GM12878 (cell line): ENCODE results near the gene UHRF1. TPM values are rescaled to one million over a fixed set of nuclear protein-coding genes. Genes with fewer than 3 reads are reported as not detected.

Experiments used
- ATAC-seq: fragments of 200-7000 bp; cut with Tn5 transposase; 3 replicates; pipeline ENCODE4 v1.9.1; 2020; ENCODE audit warnings: mild to moderate bottlenecking, moderate library complexity
- BruUV-seq: library from RNA; stranded (reverse); fragments of 400-500 nt; replicated peaks from 2 replicates; lab custom pipeline; 2021; lab: Mats Ljungman, UMichigan
- CTCF ChIA-PET: fragments of 300-600 bp; sonication (Branson Sonifier 250); formaldehyde crosslinking; extraction: SDS; loops from one replicate; lab custom pipeline; 2021; ENCODE audit warnings: inconsistent platforms; lab: Yijun Ruan, JAX
- POLR2A ChIA-PET: fragments of 350-600 bp; formaldehyde crosslinking; extraction: SDS; loops from one replicate; lab custom pipeline; 2021; ENCODE audit warnings: inconsistent platforms; lab: Charles Lee
- RAD21 ChIA-PET: fragments of 300-600 bp; sonication (Branson Sonifier 250); formaldehyde crosslinking; loops from one replicate; lab custom pipeline; 2023; ENCODE audit warnings: antibody characterized with exemption; ENCODE audit not compliant: unreplicated experiment; lab: Charles Lee
- SMC1A ChIA-PET: fragments of 300-600 bp; sonication (Branson Sonifier 250); formaldehyde crosslinking; loops from one replicate; lab custom pipeline; 2023; ENCODE audit not compliant: unreplicated experiment, uncharacterized antibody; lab: Charles Lee
- DNase-seq: peaks from one replicate; pipeline ENCODE4 v3.0.0-alpha.2; 2011; ENCODE audit warnings: low read depth, low spot score
- FAIRE-seq: peaks from 3 replicates; lab custom pipeline; 2011; peaks lifted over from hg19 to GRCh38; lab: Jason Lieb, UNC
- H2AFZ ChIP-seq: 2 replicates; pipeline ENCODE4 v1.6.0; 2011; ENCODE audit warnings: low read depth, low read length, control low read depth; ENCODE audit not compliant: control insufficient read depth
- H3K27ac ChIP-seq: 2 replicates; pipeline ENCODE4 v1.5.1; 2011; ENCODE audit warnings: control low read depth; ENCODE audit not compliant: control insufficient read depth, insufficient read depth
- H3K27me3 ChIP-seq, 2 experiments: replicated peaks in 1 of 2; 2 replicates each; pipeline versions ENCODE4 v1.6.0 to v1.6.1; 2011; ENCODE audit warnings: low read length in 1 of 2; ENCODE audit not compliant: control insufficient read depth in 2 of 2, insufficient read depth in 2 of 2
- H3K36me3 ChIP-seq, 2 experiments: 2 replicates each; pipeline ENCODE4 v1.5.1; 2011; ENCODE audit warnings: low read length in 1 of 2; ENCODE audit not compliant: control insufficient read depth in 2 of 2, insufficient read depth in 2 of 2
- H3K4me1 ChIP-seq: 2 replicates; pipeline ENCODE4 v1.6.1; 2011; ENCODE audit warnings: mild to moderate bottlenecking, low read length, moderate library complexity, mixed read lengths; ENCODE audit not compliant: control insufficient read depth, insufficient read depth
- H3K4me2 ChIP-seq: 2 replicates; pipeline ENCODE4 v1.6.0; 2011; ENCODE audit warnings: control low read depth; ENCODE audit not compliant: control insufficient read depth, insufficient read depth
- H3K4me3 ChIP-seq: fragments of 200-600 bp; sonication (generic); 2 replicates; pipeline ENCODE4 v1.5.1; 2016
- H3K79me2 ChIP-seq: 2 replicates; pipeline ENCODE4 v1.6.0; 2011; ENCODE audit warnings: low read length; ENCODE audit not compliant: control insufficient read depth, insufficient read depth
- H3K9ac ChIP-seq: 2 replicates; pipeline ENCODE4 v1.8.0; 2011; ENCODE audit warnings: low read length, control low read depth, mixed read lengths; ENCODE audit not compliant: control insufficient read depth, insufficient read depth
- H3K9me3 ChIP-seq: replicated peaks from 3 replicates; pipeline ENCODE4 v1.5.1; 2011; ENCODE audit warnings: mild to moderate bottlenecking, low read length; ENCODE audit not compliant: control insufficient read depth, insufficient read depth
- H4K20me1 ChIP-seq: 2 replicates; pipeline ENCODE4 v1.6.0; 2011; ENCODE audit not compliant: control insufficient read depth, insufficient read depth
- BMI1 ChIP-seq: fragments of 450-650 bp; IDR thresholded peaks from 2 replicates; pipeline ENCODE4 v1.6.1; 2016; ENCODE audit warnings: mild to moderate bottlenecking, moderate library complexity, borderline replicate concordance
- CREM ChIP-seq: IDR thresholded peaks from 2 replicates; pipeline ENCODE4 v1.6.1; 2014; ENCODE audit warnings: antibody characterized with exemption, low read depth
- EP300 ChIP-seq, 2 experiments: fragments of 150-350 bp in 1 of 2; IDR thresholded peaks; 2 replicates each; pipeline ENCODE4 v1.6.1; 2011 to 2012; ENCODE audit warnings: low read depth in 2 of 2, low read length in 2 of 2, borderline replicate concordance in 1 of 2, improper control_type of control experiment in 1 of 2, inconsistent platforms in 1 of 2; ENCODE audit not compliant: control insufficient read depth in 1 of 2
- MEF2B ChIP-seq: fragments of 450-650 bp; IDR thresholded peaks from 2 replicates; pipeline ENCODE4 v1.6.1; 2018; ENCODE audit warnings: mild to moderate bottlenecking, moderate library complexity; ENCODE audit not compliant: partially characterized antibody, poor library complexity, severe bottlenecking
- SREBF2 ChIP-seq: IDR thresholded peaks from 2 replicates; pipeline ENCODE4 v1.6.1; 2012; ENCODE audit warnings: mild to moderate bottlenecking, low read length
- SRF ChIP-seq, 2 experiments: IDR thresholded peaks; 2 replicates each; pipeline ENCODE4 v1.6.1; 2011; ENCODE audit warnings: low read depth in 2 of 2, low read length in 2 of 2, mild to moderate bottlenecking in 1 of 2, moderate library complexity in 1 of 2
- TBL1XR1 ChIP-seq: IDR thresholded peaks from 2 replicates; pipeline ENCODE4 v1.6.1; 2012; ENCODE audit warnings: low read depth, low read length, improper control_type of control experiment
- TCF12 ChIP-seq: IDR thresholded peaks from 2 replicates; pipeline ENCODE4 v1.6.1; 2011; ENCODE audit warnings: low read depth, mild to moderate bottlenecking, low read length
- TCF7 ChIP-seq: IDR thresholded peaks from 2 replicates; pipeline ENCODE4 v1.6.1; 2014; ENCODE audit warnings: antibody characterized with exemption, borderline replicate concordance
- ZNF274 ChIP-seq: IDR thresholded peaks from one replicate; pipeline ENCODE4 v1.8.0; 2011; ENCODE audit not compliant: insufficient read length, insufficient read depth
- WGBS: methylation state at CpG from one replicate; pipeline ENCODE4 v1.1.6; 2016; ENCODE audit warnings: low lambda C conversion rate; ENCODE audit not compliant: insufficient replicate concordance, insufficient coverage; ENCODE audit errors: missing lambda C conversion rate; 5-methylcytosine and 5-hydroxymethylcytosine counted together
- in situ Hi-C: fragments of 300-500 bp; cut with MboI; formaldehyde crosslinking; loops from 9 replicates; pipeline ENCODE4 v1.14.3; 2018; ENCODE audit warnings: mixed read lengths
- intact Hi-C: fragments of 100-400 bp; cut with micrococcal nuclease; formaldehyde crosslinking; loops from one replicate; pipeline ENCODE4 v1.14.2; 2022; ENCODE audit not compliant: unreplicated experiment
- polyA plus RNA-seq, 11 experiments: library from polyadenylated mRNA; depleted of rRNA in 4 of 11; unstranded in 6 of 11; stranded (reverse) in 5 of 11; fragments of >200 nt; fragmentation: Nextera tagmentation in 4 of 11; fragmentation: Illumina TruSeq in 1 of 11; extraction: Ambion mirVana in 4 of 11; extraction: Trizol in 1 of 11; gene quantifications; 1 replicate in 1 of 11; 2 replicates in 10 of 11; pipeline versions ENCODE4 v1.2.1 to v1.2.3, GENCODE V29; 2011 to 2016; ENCODE audit warnings: inconsistent platforms in 2 of 11, missing spikeins in 2 of 11, low read depth in 1 of 11
- total RNA-seq, 4 experiments: library from RNA; depleted of rRNA in 3 of 4; stranded (reverse); fragments of >200 nt in 3 of 4; fragmentation: Illumina TruSeq in 1 of 4; extraction: Trizol in 1 of 4; gene quantifications; 2 replicates each; pipeline versions ENCODE4 v1.2.1 to v1.2.3, GENCODE V29; 2013 to 2021
- TF ChIP-seq, protein P1 (sequence below): fragments of 450-650 bp; IDR thresholded peaks from 2 replicates; pipeline ENCODE4 v1.6.1; 2017; ENCODE audit warnings: antibody characterized with exemption, mild to moderate bottlenecking, moderate library complexity
- TF ChIP-seq, protein P2 (sequence below), 3 experiments: IDR thresholded peaks in 2 of 3; conservative IDR thresholded peaks in 1 of 3; 2 replicates each; pipeline ENCODE4 v1.5.1; 2011; ENCODE audit warnings: low read depth in 3 of 3, low read length in 3 of 3, mild to moderate bottlenecking in 3 of 3, control low read depth in 2 of 3, moderate library complexity in 2 of 3, inconsistent platforms in 1 of 3, mixed read lengths in 1 of 3; ENCODE audit not compliant: control insufficient read depth in 2 of 3, insufficient read depth in 1 of 3; ENCODE audit errors: extremely low read depth in 1 of 3
- TF ChIP-seq, protein P3 (sequence below): fragments of 450-650 bp; IDR thresholded peaks from 2 replicates; pipeline ENCODE4 v1.6.1; 2017; ENCODE audit warnings: mild to moderate bottlenecking, moderate library complexity

UHRF1 gene
- total and polyA plus RNA-seq, 10 of the 15 experiments (the other 5 are each of a cell fraction or from before 2014, with no cell fraction given): 13.0 to 109 (median 37.7) TPM

DNA sequence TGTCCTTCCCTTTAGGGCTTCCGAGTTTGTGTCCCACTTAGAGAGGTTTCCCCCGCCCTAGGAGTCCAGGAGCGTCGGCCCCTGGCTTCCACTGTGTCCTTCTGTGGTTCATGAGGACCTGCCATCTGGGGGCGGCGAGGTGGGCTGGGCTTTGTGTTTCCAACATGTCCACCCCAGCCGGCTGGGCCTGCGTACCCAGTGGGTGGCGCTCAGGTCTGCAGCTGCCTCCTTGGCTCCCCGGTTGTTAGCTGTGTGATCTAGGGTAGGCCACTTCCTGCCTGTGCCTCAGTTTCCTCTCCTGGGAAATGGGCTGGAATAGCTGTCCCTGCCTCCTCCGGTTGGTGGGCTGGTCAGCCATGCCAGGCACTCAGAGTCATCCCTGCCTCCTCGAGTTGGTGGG is 88.0 kb downstream of the UHRF1 start:
- H3K27me3 ChIP-seq: no peaks in the 10 kb centered on the region
- H3K4me2 ChIP-seq: no peak overlapping the region
- no TSS peak for BruUV-seq
- no peak overlapping the region for H2AFZ ChIP-seq
- ChIA-PET RAD21 (no interaction called here), SMC1A (no interaction called here)
- ATAC-seq (no peak), FAIRE-seq (no peak)
- no peaks in the 10 kb centered on the region for H3K4me1 ChIP-seq
- intact Hi-C loops: no loop called here
- TF ChIP-seq ZNF274 (no peak), BMI1 (no peak), TBL1XR1 (no peak), EP300 (IDR thresholded peaks at IDR 0.05; ENCODE audit: borderline replicate concordance in 1 of 2, control insufficient read depth in 1 of 2, low read depth in 2 of 2, low read length in 2 of 2) (no peak), SRF (IDR thresholded peaks at IDR 0.05; ENCODE audit: low read depth in 2 of 2, low read length in 2 of 2) (no peak), CREM (no peak), MEF2B (no peak), SREBF2 (no peak), TCF12 (no peak), TCF7 (no peak)
- TF ChIP-seq, protein P1, sequence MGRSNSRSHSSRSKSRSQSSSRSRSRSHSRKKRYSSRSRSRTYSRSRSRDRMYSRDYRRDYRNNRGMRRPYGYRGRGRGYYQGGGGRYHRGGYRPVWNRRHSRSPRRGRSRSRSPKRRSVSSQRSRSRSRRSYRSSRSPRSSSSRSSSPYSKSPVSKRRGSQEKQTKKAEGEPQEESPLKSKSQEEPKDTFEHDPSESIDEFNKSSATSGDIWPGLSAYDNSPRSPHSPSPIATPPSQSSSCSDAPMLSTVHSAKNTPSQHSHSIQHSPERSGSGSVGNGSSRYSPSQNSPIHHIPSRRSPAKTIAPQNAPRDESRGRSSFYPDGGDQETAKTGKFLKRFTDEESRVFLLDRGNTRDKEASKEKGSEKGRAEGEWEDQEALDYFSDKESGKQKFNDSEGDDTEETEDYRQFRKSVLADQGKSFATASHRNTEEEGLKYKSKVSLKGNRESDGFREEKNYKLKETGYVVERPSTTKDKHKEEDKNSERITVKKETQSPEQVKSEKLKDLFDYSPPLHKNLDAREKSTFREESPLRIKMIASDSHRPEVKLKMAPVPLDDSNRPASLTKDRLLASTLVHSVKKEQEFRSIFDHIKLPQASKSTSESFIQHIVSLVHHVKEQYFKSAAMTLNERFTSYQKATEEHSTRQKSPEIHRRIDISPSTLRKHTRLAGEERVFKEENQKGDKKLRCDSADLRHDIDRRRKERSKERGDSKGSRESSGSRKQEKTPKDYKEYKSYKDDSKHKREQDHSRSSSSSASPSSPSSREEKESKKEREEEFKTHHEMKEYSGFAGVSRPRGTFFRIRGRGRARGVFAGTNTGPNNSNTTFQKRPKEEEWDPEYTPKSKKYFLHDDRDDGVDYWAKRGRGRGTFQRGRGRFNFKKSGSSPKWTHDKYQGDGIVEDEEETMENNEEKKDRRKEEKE: no peak
- TF ChIP-seq, protein P2, sequence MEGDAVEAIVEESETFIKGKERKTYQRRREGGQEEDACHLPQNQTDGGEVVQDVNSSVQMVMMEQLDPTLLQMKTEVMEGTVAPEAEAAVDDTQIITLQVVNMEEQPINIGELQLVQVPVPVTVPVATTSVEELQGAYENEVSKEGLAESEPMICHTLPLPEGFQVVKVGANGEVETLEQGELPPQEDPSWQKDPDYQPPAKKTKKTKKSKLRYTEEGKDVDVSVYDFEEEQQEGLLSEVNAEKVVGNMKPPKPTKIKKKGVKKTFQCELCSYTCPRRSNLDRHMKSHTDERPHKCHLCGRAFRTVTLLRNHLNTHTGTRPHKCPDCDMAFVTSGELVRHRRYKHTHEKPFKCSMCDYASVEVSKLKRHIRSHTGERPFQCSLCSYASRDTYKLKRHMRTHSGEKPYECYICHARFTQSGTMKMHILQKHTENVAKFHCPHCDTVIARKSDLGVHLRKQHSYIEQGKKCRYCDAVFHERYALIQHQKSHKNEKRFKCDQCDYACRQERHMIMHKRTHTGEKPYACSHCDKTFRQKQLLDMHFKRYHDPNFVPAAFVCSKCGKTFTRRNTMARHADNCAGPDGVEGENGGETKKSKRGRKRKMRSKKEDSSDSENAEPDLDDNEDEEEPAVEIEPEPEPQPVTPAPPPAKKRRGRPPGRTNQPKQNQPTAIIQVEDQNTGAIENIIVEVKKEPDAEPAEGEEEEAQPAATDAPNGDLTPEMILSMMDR (IDR thresholded peaks at IDR 0.05 in 2 of 3, conservative IDR thresholded peaks at IDR 0.05 in 1 of 3; ENCODE audit: control insufficient read depth in 2 of 3, extremely low read depth in 1 of 3, insufficient read depth in 1 of 3, low read depth in 3 of 3, low read length in 3 of 3): no peak
- TF ChIP-seq, protein P3, sequence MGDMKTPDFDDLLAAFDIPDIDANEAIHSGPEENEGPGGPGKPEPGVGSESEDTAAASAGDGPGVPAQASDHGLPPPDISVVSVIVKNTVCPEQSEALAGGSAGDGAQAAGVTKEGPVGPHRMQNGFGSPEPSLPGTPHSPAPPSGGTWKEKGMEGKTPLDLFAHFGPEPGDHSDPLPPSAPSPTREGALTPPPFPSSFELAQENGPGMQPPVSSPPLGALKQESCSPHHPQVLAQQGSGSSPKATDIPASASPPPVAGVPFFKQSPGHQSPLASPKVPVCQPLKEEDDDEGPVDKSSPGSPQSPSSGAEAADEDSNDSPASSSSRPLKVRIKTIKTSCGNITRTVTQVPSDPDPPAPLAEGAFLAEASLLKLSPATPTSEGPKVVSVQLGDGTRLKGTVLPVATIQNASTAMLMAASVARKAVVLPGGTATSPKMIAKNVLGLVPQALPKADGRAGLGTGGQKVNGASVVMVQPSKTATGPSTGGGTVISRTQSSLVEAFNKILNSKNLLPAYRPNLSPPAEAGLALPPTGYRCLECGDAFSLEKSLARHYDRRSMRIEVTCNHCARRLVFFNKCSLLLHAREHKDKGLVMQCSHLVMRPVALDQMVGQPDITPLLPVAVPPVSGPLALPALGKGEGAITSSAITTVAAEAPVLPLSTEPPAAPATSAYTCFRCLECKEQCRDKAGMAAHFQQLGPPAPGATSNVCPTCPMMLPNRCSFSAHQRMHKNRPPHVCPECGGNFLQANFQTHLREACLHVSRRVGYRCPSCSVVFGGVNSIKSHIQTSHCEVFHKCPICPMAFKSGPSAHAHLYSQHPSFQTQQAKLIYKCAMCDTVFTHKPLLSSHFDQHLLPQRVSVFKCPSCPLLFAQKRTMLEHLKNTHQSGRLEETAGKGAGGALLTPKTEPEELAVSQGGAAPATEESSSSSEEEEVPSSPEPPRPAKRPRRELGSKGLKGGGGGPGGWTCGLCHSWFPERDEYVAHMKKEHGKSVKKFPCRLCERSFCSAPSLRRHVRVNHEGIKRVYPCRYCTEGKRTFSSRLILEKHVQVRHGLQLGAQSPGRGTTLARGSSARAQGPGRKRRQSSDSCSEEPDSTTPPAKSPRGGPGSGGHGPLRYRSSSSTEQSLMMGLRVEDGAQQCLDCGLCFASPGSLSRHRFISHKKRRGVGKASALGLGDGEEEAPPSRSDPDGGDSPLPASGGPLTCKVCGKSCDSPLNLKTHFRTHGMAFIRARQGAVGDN: no peak
- TF ChIP-seq, all 136 proteins: peak for 0
- in situ Hi-C loops: no loop called here
- no peaks in the 10 kb centered on the region for H3K9me3 ChIP-seq
- no peak overlapping the region for H3K9ac ChIP-seq
- DNase-seq: no peak
- POLR2A ChIA-PET: no interaction called here
- H3K36me3 ChIP-seq: peaks cover 6 to 9% of the 10 kb centered on the region in 2 experiments; a peak in 3 of 4 replicates
- no peak overlapping the region for H3K4me3 ChIP-seq
- H3K79me2 ChIP-seq: peaks cover 18% of the 10 kb centered on the region
- no peaks in the 10 kb centered on the region for H4K20me1 ChIP-seq
- H3K27ac ChIP-seq: no peak overlapping the region
- CTCF ChIA-PET: no interaction called here
- 94% methylated on average over 12 of the region's 12 CpGs for WGBS
